ENCODE data around the gene GRIN2C. TPM values are rescaled to one million over a fixed set of nuclear protein-coding genes. Genes with fewer than 3 reads are reported as not detected.

GRIN2C gene
- total RNA-seq, 1 donor from 2014 or later: 0.29 TPM

DNA sequence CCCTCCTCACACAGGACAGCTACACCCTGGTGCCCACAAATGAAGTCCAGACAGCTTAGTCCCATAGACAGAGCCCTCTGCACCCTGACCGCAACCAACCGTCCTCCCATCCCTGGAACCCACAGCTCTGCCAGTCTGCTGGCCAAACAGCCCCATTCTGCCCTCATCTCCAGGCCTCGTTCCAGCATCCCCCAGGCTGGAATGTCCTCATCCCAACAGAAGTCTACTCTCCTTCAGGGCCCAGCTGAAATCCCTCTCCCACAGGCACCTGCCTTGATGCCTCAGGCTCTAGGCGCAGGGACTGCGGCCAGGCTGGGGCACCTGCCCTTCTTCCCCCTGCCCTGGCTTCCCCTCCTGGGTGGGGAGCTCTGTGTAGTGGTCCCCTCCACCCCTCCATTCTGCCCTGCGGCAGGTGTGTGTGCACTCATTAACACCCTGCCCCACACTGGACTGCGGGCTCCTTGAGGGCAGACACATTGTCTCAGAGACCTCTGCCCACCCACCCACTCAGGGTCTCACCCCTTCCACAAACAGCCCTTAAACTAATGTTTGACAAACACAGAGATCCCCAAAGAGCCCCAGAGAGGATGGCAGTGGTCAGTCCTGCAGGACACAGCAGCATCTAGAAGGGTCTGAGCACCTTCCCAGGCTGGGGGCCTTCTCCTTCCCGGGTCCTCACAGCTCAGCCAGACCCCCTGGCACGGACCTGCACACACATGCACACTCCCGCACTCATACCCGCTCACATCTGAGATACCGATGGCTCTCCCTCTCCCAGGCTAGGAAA is 820 bp downstream of the GRIN2C start:
- peaks cover 89% of the 10 kb centered on the region for H3K27me3 Mint-ChIP-seq (ENCODE audit: low read depth)
- H3K36me3 Mint-ChIP-seq: peaks cover 5% of the 10 kb centered on the region
- H3K27ac Mint-ChIP-seq: no peak overlapping the region
- H3K9me3 Mint-ChIP-seq: no peaks in the 10 kb centered on the region
- H3K4me3 Mint-ChIP-seq: peak overlapping the region; percentile 56
- H3K4me1 Mint-ChIP-seq: peaks cover 7% of the 10 kb centered on the region
- DNase-seq (ENCODE audit: low spot score in 2 of 2, unreplicated experiment in 2 of 2): no peak
- TF ChIP-seq, protein P1, sequence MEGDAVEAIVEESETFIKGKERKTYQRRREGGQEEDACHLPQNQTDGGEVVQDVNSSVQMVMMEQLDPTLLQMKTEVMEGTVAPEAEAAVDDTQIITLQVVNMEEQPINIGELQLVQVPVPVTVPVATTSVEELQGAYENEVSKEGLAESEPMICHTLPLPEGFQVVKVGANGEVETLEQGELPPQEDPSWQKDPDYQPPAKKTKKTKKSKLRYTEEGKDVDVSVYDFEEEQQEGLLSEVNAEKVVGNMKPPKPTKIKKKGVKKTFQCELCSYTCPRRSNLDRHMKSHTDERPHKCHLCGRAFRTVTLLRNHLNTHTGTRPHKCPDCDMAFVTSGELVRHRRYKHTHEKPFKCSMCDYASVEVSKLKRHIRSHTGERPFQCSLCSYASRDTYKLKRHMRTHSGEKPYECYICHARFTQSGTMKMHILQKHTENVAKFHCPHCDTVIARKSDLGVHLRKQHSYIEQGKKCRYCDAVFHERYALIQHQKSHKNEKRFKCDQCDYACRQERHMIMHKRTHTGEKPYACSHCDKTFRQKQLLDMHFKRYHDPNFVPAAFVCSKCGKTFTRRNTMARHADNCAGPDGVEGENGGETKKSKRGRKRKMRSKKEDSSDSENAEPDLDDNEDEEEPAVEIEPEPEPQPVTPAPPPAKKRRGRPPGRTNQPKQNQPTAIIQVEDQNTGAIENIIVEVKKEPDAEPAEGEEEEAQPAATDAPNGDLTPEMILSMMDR (IDR thresholded peaks at IDR 0.05; ENCODE audit: unreplicated experiment): no peak

DNA sequence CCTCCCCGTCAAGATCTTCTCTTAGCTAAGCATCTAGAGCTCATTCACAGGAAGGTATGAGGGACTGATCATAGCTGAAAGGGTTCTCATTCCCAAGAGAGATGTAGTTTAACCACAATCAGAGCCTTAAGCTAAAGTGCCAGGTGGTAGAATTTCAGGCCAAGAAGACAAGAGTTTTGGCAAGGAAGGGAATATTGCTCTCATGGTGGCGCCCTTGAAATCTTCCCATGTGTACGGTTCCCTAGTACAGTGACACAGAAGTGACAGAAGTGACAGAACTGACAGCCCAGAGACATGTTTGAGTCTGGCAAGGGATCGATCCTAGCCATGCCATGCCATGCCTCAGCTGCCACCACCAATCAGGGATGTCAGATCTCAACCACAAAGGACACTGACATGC is 2.5 kb downstream of the GRIN2C start:
- Mint-ChIP-seq H3K27me3 (ENCODE audit: low read depth) (peaks cover 89% of the 10 kb centered on the region), H3K27ac (no peak overlapping the region), H3K4me3 (no peak overlapping the region), H3K36me3 (no peaks in the 10 kb centered on the region), H3K9me3 (no peaks in the 10 kb centered on the region), H3K4me1 (peaks cover 16% of the 10 kb centered on the region)
- no peak for DNase-seq (ENCODE audit: low spot score in 2 of 2, unreplicated experiment in 2 of 2)
- TF ChIP-seq, protein P1 (IDR thresholded peaks at IDR 0.05; ENCODE audit: unreplicated experiment): no peak

DNA sequence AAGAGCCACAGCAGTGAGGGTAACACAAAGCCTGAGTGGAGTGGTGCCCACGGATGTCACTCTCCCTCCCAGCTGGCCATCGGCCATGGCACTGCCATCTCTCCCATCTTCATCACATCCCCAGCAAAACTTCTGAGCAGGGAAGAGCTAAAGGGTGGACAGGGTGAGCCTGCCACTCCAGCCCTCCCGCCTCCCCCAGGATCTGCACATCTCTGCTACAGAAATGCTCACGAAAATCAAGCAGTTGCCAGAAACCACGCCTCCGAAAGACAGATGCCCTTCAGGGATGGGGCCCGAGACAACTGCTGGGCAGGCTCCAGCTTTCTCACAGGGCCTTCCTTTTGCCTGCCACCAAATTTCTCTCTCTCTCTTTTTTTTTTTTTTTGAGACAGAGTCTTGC is 3.6 kb downstream of the GRIN2C start:
- H3K36me3 Mint-ChIP-seq: no peaks in the 10 kb centered on the region
- DNase-seq (ENCODE audit: low spot score in 2 of 2, unreplicated experiment in 2 of 2): no peak
- no peak overlapping the region for H3K4me3 Mint-ChIP-seq
- no peak overlapping the region for H3K27ac Mint-ChIP-seq
- peaks cover 12% of the 10 kb centered on the region for H3K4me1 Mint-ChIP-seq
- peaks cover 88% of the 10 kb centered on the region for H3K27me3 Mint-ChIP-seq (ENCODE audit: low read depth)
- no peaks in the 10 kb centered on the region for H3K9me3 Mint-ChIP-seq
- TF ChIP-seq, protein P1 (IDR thresholded peaks at IDR 0.05; ENCODE audit: unreplicated experiment): no peak

DNA sequence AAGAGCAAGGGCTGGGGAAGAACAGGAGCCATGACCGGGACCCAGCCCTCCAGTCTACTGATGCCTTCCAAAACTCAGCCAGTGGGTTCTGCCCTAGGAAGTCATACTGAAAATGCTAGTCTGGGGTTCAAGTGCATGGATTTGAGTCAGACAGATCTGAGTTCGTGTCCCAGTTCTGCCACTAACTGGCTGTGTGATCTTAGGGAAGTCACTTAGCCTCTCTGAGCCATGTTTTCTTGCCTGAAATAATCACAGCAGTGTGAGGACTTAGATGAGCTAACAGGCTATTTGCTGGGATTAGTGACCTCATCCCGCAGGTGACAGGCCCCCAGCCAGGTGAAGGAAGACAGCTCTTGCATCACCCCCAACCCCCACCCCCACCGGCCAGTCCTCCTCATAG is 4.4 kb downstream of the GRIN2C start:
- peaks cover 88% of the 10 kb centered on the region for H3K27me3 Mint-ChIP-seq (ENCODE audit: low read depth)
- H3K36me3 Mint-ChIP-seq: no peaks in the 10 kb centered on the region
- H3K4me3 Mint-ChIP-seq: no peak overlapping the region
- TF ChIP-seq, protein P1 (IDR thresholded peaks at IDR 0.05; ENCODE audit: unreplicated experiment): no peak
- no peak for DNase-seq (ENCODE audit: low spot score in 2 of 2, unreplicated experiment in 2 of 2)
- no peak overlapping the region for H3K27ac Mint-ChIP-seq
- H3K9me3 Mint-ChIP-seq: no peaks in the 10 kb centered on the region
- peaks cover 12% of the 10 kb centered on the region for H3K4me1 Mint-ChIP-seq

DNA sequence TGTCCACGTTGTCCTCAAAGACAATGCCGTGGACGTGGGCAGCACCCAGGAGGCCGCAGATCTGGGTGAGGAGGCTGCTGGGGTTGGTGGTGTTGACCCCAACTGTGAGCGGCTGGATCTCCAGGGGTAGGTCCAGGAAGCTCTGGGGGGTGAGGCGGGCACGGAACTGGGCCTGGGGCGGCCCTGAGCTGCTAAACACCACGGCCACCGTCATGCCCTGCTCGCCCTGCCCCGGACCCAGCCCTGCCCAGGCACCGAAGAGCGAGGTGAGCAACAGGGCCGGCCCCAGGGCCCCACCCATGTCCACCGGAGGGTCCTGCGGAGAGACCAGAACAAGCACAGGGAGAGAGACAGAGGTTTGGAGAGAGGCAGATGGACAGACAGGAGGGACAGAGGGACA is 4.9 kb downstream of the GRIN2C start:
- TF ChIP-seq, protein P1 (IDR thresholded peaks at IDR 0.05; ENCODE audit: unreplicated experiment): no peak
- Mint-ChIP-seq H3K4me3 (no peak overlapping the region), H3K27ac (no peak overlapping the region), H3K4me1 (peaks cover 9% of the 10 kb centered on the region), H3K9me3 (no peaks in the 10 kb centered on the region), H3K36me3 (no peaks in the 10 kb centered on the region), H3K27me3 (ENCODE audit: low read depth) (peaks cover 87% of the 10 kb centered on the region)
- DNase-seq (ENCODE audit: low spot score in 2 of 2, unreplicated experiment in 2 of 2): no peak
